Measurements from ENCODE around the gene SRSF10. TPM values are rescaled to one million over a fixed set of nuclear protein-coding genes. Genes with fewer than 3 reads are reported as not detected.

The SRSF10 gene
- polyA plus RNA-seq, 1 donor (not counting 4 experiments of a cell fraction or from before 2014, with no cell fraction given), result 116 TPM

DNA sequence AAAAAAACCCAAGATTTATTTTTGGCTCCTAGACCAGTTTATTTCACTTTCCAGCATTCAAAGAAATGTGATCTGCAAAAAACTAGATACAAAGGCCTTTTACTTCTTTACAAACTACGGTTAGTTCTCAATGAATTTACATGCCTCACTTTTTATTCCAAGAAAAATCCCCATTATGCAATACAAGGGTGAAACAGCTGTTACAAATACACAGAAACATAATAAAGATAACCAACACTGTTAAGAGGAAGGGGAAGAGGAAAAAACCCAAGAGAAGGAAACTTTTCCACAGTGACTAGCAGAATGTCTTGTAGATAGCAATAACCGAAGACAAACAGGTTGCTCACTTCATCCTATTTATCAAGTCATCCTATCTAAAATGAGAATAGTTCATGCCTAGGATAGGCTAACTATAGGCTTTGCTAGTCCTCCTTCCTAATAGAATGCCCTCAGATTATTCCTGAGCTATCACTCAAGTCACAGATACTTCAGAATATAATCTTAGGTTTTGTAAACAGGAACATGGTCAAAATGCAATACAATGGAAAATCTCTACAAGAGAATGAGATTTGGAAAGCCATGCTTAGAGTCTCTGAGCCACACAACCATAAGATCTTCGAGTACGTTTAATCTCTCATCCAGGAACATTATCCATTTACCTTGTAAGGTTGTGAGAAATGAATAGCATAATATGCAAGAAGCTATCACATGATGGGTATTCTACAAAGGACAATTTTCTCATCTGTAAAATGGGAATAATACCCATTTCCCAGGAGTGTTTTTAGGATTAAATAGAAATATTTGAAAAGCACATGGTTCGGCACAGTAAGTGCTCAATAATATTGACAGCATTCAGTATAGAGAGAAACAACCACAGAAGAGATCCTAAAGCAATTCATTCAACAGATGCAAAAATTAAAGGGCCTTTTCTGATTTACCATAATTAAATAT lies 15.1 kb downstream of the SRSF10 start:
- no peaks in the 10 kb centered on the region for H3K9me1 ChIP-seq (ENCODE audit: control insufficient read depth, extremely low read depth, insufficient read depth, low read length)
- H3K9ac ChIP-seq (ENCODE audit: control insufficient read depth, extremely low read depth, insufficient read depth, low read length), result no peak overlapping the region
- H3K27ac ChIP-seq (ENCODE audit: control insufficient read depth, insufficient read depth, low read length), result no peak overlapping the region
- no peak overlapping the region for H3K4me3 ChIP-seq (ENCODE audit: control insufficient read depth in 2 of 3, extremely low read depth in 1 of 3, insufficient read depth in 2 of 3, low read depth in 1 of 3, low read length in 3 of 3)
- TF ChIP-seq, protein P1, sequence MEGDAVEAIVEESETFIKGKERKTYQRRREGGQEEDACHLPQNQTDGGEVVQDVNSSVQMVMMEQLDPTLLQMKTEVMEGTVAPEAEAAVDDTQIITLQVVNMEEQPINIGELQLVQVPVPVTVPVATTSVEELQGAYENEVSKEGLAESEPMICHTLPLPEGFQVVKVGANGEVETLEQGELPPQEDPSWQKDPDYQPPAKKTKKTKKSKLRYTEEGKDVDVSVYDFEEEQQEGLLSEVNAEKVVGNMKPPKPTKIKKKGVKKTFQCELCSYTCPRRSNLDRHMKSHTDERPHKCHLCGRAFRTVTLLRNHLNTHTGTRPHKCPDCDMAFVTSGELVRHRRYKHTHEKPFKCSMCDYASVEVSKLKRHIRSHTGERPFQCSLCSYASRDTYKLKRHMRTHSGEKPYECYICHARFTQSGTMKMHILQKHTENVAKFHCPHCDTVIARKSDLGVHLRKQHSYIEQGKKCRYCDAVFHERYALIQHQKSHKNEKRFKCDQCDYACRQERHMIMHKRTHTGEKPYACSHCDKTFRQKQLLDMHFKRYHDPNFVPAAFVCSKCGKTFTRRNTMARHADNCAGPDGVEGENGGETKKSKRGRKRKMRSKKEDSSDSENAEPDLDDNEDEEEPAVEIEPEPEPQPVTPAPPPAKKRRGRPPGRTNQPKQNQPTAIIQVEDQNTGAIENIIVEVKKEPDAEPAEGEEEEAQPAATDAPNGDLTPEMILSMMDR (optimal IDR thresholded peaks at IDR 0.05 in 1 of 3, IDR thresholded peaks at IDR 0.05 in 1 of 3, conservative IDR thresholded peaks at IDR 0.05 in 1 of 3; ENCODE audit: extremely low read depth in 1 of 3, insufficient read depth in 2 of 3, low read length in 3 of 3), result no peak
- no peak for TF ChIP-seq EZH2 (IDR thresholded peaks at IDR 0.05; ENCODE audit: low read length)
- H3K27me3 ChIP-seq (ENCODE audit: control insufficient read depth, extremely low read depth, insufficient read depth, low read length), result no peaks in the 10 kb centered on the region
- no peaks in the 10 kb centered on the region for H3K9me3 ChIP-seq (ENCODE audit: control insufficient read depth, low read depth, low read length)
- FAIRE-seq, result no peak
- H2AFZ ChIP-seq (ENCODE audit: control insufficient read depth, low read length), result no peak overlapping the region
- H3K4me2 ChIP-seq (ENCODE audit: control insufficient read depth, extremely low read depth, insufficient read depth, low read depth, low read length), result no peak overlapping the region
- no peak for DNase-seq (ENCODE audit: low read depth, low spot score)
- peaks cover 4 to 8% of the 10 kb centered on the region in 2 experiments for H3K36me3 ChIP-seq (ENCODE audit: control insufficient read depth in 2 of 2, extremely low read depth in 1 of 2, insufficient read depth in 2 of 2, low read length in 2 of 2)
- H4K20me1 ChIP-seq (ENCODE audit: control insufficient read depth, extremely low read depth, insufficient read depth, low read length), result peaks cover 3% of the 10 kb centered on the region
- dilution Hi-C loops (cut with MboI; ENCODE audit: extremely low pct_ligation_motif_present, low sequenced_read_pairs), result no loop called here
- peaks cover 4% of the 10 kb centered on the region for H3K4me1 ChIP-seq (ENCODE audit: control insufficient read depth, extremely low read depth, insufficient read depth, low read length)
- peaks cover 16% of the 10 kb centered on the region for H3K79me2 ChIP-seq (ENCODE audit: control insufficient read depth, insufficient read depth, low read length)

DNA sequence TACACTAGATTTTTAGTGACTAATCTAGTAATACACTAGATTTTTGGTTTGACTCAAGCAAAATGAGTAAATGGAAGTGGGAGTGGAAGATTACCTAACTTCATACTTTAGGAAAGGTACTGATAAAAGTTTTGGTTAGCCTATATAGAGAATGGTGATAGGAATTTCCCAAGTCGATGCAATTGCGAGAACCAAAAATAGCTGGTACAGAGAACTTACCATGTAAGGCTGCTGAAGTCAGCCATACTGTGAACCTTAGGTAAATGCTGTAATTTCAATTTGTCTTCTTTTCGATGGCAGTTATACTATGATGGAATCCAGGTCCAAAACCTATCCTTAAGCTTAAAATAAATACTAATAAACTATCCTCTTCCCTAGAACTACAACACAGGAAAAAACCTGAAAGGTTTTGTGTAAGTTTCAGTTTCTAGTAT lies 15.9 kb downstream of the SRSF10 start:
- no peak for FAIRE-seq

More for the DNA sequence above, 15.9 kb downstream of the SRSF10 start:
- Histone ChIP-seq H3K4me3 (ENCODE audit: control insufficient read depth in 2 of 3, extremely low read depth in 1 of 3, insufficient read depth in 2 of 3, low read depth in 1 of 3, low read length in 3 of 3) (no peak overlapping the region), H3K4me2 (ENCODE audit: control insufficient read depth, extremely low read depth, insufficient read depth, low read depth, low read length) (no peak overlapping the region), H3K4me1 (ENCODE audit: control insufficient read depth, extremely low read depth, insufficient read depth, low read length) (peaks cover 4% of the 10 kb centered on the region), H3K79me2 (ENCODE audit: control insufficient read depth, insufficient read depth, low read length) (peaks cover 20% of the 10 kb centered on the region), H4K20me1 (ENCODE audit: control insufficient read depth, extremely low read depth, insufficient read depth, low read length) (peaks cover 3% of the 10 kb centered on the region), H3K9ac (ENCODE audit: control insufficient read depth, extremely low read depth, insufficient read depth, low read length) (no peak overlapping the region), H3K27me3 (ENCODE audit: control insufficient read depth, extremely low read depth, insufficient read depth, low read length) (no peaks in the 10 kb centered on the region), H3K9me1 (ENCODE audit: control insufficient read depth, extremely low read depth, insufficient read depth, low read length) (no peaks in the 10 kb centered on the region), H3K36me3 (ENCODE audit: control insufficient read depth in 2 of 2, extremely low read depth in 1 of 2, insufficient read depth in 2 of 2, low read length in 2 of 2) (peaks cover 3 to 8% of the 10 kb centered on the region in 2 experiments), H2AFZ (ENCODE audit: control insufficient read depth, low read length) (no peak overlapping the region), H3K9me3 (ENCODE audit: control insufficient read depth, low read depth, low read length) (no peaks in the 10 kb centered on the region), H3K27ac (ENCODE audit: control insufficient read depth, insufficient read depth, low read length) (no peak overlapping the region)
- dilution Hi-C loops (cut with MboI; ENCODE audit: extremely low pct_ligation_motif_present, low sequenced_read_pairs), result no loop called here
- DNase-seq (ENCODE audit: low read depth, low spot score), result no peak
- no peak for TF ChIP-seq EZH2 (IDR thresholded peaks at IDR 0.05; ENCODE audit: low read length)

Measured in keratinocyte (primary cell).